HepG2 (cell line): ENCODE results near the gene LSM12. TPM values are rescaled to one million over a fixed set of nuclear protein-coding genes. Genes with fewer than 3 reads are reported as not detected.

Source experiments
- ATAC-seq: fragments of 200-7000 bp; cut with Tn5 transposase; 3 replicates; pipeline ENCODE4 v1.9.1; 2020; ENCODE audit warnings: mild to moderate bottlenecking, moderate library complexity
- BruUV-seq: library from RNA; stranded (reverse); fragments of 400-500 nt; replicated peaks from 2 replicates; lab custom pipeline; 2021; lab: Mats Ljungman, UMichigan
- CTCF ChIA-PET: fragments of 300-600 bp; formaldehyde crosslinking; extraction: SDS; loops from one replicate; lab custom pipeline; 2021; ENCODE audit warnings: low total read pairs, inconsistent platforms, low intra/inter-chr PET ratio; lab: Yijun Ruan, JAX
- POLR2A ChIA-PET: fragments of 350-600 bp; sonication (Branson Sonifier 250); formaldehyde crosslinking; loops from one replicate; lab custom pipeline; 2020; ENCODE audit warnings: antibody characterized with exemption, inconsistent platforms; lab: Yijun Ruan, JAX
- DNase-seq: peaks from one replicate; pipeline ENCODE4 v3.0.0-alpha.2; 2015; ENCODE audit warnings: low spot score
- FAIRE-seq: peaks from 3 replicates; lab custom pipeline; 2011; peaks lifted over from hg19 to GRCh38; lab: Jason Lieb, UNC
- H2AFZ ChIP-seq: one replicate; pipeline ENCODE4 v1.6.1; 2011; ENCODE audit warnings: low read length, inconsistent platforms
- H3K27ac ChIP-seq: fragments of 300-600 bp; 3 replicates; pipeline ENCODE4 v1.8.0; 2011; ENCODE audit warnings: mixed run types, mild to moderate bottlenecking, mixed read lengths, low read length, inconsistent platforms; ENCODE audit not compliant: insufficient read depth; ENCODE audit errors: extremely low read length
- H3K27me3 ChIP-seq, 2 experiments: fragments of 200-600 bp in 1 of 2; 2 replicates in 1 of 2; 3 replicates in 1 of 2; pipeline versions ENCODE4 v1.6.0 to v1.8.0; 2011; ENCODE audit warnings: low read length in 2 of 2, mild to moderate bottlenecking in 2 of 2, moderate library complexity in 2 of 2, inconsistent platforms in 1 of 2; ENCODE audit not compliant: insufficient read depth in 2 of 2, control insufficient read depth in 1 of 2
- H3K36me3 ChIP-seq, 2 experiments: fragments of 200-600 bp in 1 of 2; replicated peaks in 1 of 2; 2 replicates in 1 of 2; 3 replicates in 1 of 2; pipeline versions ENCODE4 v1.5.1 to v1.8.0; 2011; ENCODE audit warnings: low read length in 2 of 2, inconsistent platforms in 1 of 2; ENCODE audit not compliant: insufficient read depth in 2 of 2, control insufficient read depth in 1 of 2
- H3K4me1 ChIP-seq: 2 replicates; pipeline ENCODE4 v1.5.1; 2012; ENCODE audit warnings: low read length, inconsistent platforms; ENCODE audit not compliant: insufficient read depth
- H3K4me2 ChIP-seq: 2 replicates; pipeline ENCODE4 v1.6.0; 2011; ENCODE audit warnings: low read depth, low read length, inconsistent platforms
- H3K4me3 ChIP-seq, 3 experiments: fragments of 200-600 bp in 1 of 3; sonication (generic), shearing (Covaris generic) in 1 of 3; replicated peaks in 1 of 3; 2 replicates each; pipeline ENCODE4 v1.5.1; 2011 to 2016; ENCODE audit warnings: low read length in 3 of 3, inconsistent platforms in 2 of 3, low read depth in 2 of 3, mild to moderate bottlenecking in 2 of 3, control low read depth in 1 of 3, mixed read lengths in 1 of 3; ENCODE audit not compliant: insufficient read depth in 1 of 3
- H3K79me2 ChIP-seq: one replicate; pipeline ENCODE4 v1.6.1; 2011; ENCODE audit warnings: low read length, inconsistent platforms; ENCODE audit not compliant: insufficient read depth
- H3K9ac ChIP-seq: 2 replicates; pipeline ENCODE4 v1.6.0; 2011; ENCODE audit warnings: mild to moderate bottlenecking, low read depth, low read length, inconsistent platforms; ENCODE audit not compliant: insufficient read depth
- H3K9me3 ChIP-seq: 2 replicates; pipeline ENCODE4 v1.5.1; 2012; ENCODE audit warnings: mild to moderate bottlenecking, low read length
- H4K20me1 ChIP-seq: 2 replicates; pipeline ENCODE4 v1.6.0; 2011; ENCODE audit warnings: inconsistent platforms, mild to moderate bottlenecking, low read length, moderate library complexity; ENCODE audit not compliant: insufficient read depth
- ATF1 ChIP-seq: IDR thresholded peaks from 2 replicates; pipeline ENCODE4 v1.6.1; 2016; ENCODE audit warnings: mild to moderate bottlenecking, control low read depth
- E2F1 ChIP-seq: sonication (generic); formaldehyde crosslinking; IDR thresholded peaks from 2 replicates; pipeline ENCODE4 v1.5.0; 2020; ENCODE audit warnings: missing genetic modification reagents
- EEA1 ChIP-seq: sonication (generic); formaldehyde crosslinking; IDR thresholded peaks from 2 replicates; pipeline ENCODE4 v1.5.1; 2020; ENCODE audit warnings: mild to moderate bottlenecking, missing genetic modification reagents, borderline replicate concordance
- HDAC6 ChIP-seq: fragments of 200-600 bp; sonication (generic); IDR thresholded peaks from 2 replicates; pipeline ENCODE4 v1.7.0; 2017; ENCODE audit warnings: mild to moderate bottlenecking, antibody characterized with exemption, low read length, low read depth
- LCORL ChIP-seq, 2 experiments: fragments of 450-650 bp in 1 of 2; sonication (generic) in 1 of 2; formaldehyde crosslinking in 1 of 2; IDR thresholded peaks; 2 replicates each; pipeline versions ENCODE4 v1.5.0 to v1.6.1; 2017 to 2020; ENCODE audit warnings: antibody characterized with exemption in 1 of 2, missing genetic modification reagents in 1 of 2
- MTF2 ChIP-seq: sonication (generic); formaldehyde crosslinking; IDR thresholded peaks from 2 replicates; pipeline ENCODE4 v1.5.0; 2020; ENCODE audit warnings: missing genetic modification reagents, borderline replicate concordance
- NCOA1 ChIP-seq: sonication (generic); formaldehyde crosslinking; IDR thresholded peaks from 2 replicates; pipeline ENCODE4 v1.9.0; 2021; ENCODE audit warnings: missing genetic modification reagents
- NFIC ChIP-seq: IDR thresholded peaks from 2 replicates; pipeline ENCODE4 v1.6.1; 2012; ENCODE audit warnings: mild to moderate bottlenecking, low read length, inconsistent platforms
- PCBP2 ChIP-seq: fragments of 200-400 bp; formaldehyde crosslinking; optimal IDR thresholded peaks from 2 replicates; pipeline ENCODE3; 2018; ENCODE audit warnings: low read length, low read depth; ENCODE audit not compliant: poor library complexity, severe bottlenecking
- SNAPC2 ChIP-seq: sonication (generic); formaldehyde crosslinking; IDR thresholded peaks from 2 replicates; pipeline ENCODE4 v1.8.1; 2022; ENCODE audit warnings: mild to moderate bottlenecking, missing genetic modification reagents
- ZMYM2 ChIP-seq: sonication (generic); formaldehyde crosslinking; IDR thresholded peaks from 2 replicates; pipeline ENCODE4 v1.8.0; 2022; ENCODE audit warnings: mild to moderate bottlenecking, missing genetic modification reagents
- ZSCAN30 ChIP-seq: sonication (generic); formaldehyde crosslinking; IDR thresholded peaks from 2 replicates; pipeline ENCODE4 v1.5.0; 2020; ENCODE audit warnings: mild to moderate bottlenecking, missing genetic modification reagents
- WGBS: methylation state at CpG from one replicate; pipeline ENCODE4 v1.1.6; 2017; ENCODE audit warnings: low lambda C conversion rate; 5-methylcytosine and 5-hydroxymethylcytosine counted together
- in situ Hi-C: cut with HindIII; loops from 2 replicates; pipeline ENCODE4 v1.10.0; 2017; ENCODE audit warnings: low pct_unique_long_range_greater_than_20kb; ENCODE audit not compliant: extremely low pct_ligation_motif_present
- intact Hi-C: fragments of 100-400 bp; cut with micrococcal nuclease; formaldehyde crosslinking; loops from one replicate; pipeline ENCODE4 v1.10.0; 2022; ENCODE audit not compliant: unreplicated experiment
- polyA plus RNA-seq, 8 experiments: library from polyadenylated mRNA; depleted of rRNA in 3 of 8; stranded (reverse) in 7 of 8; unstranded in 1 of 8; fragments of >200 nt; fragmentation: Illumina TruSeq in 4 of 8; extraction: Trizol in 4 of 8; gene quantifications; 2 replicates each; pipeline versions ENCODE4 v1.2.1 to v1.2.3, GENCODE V29; 2011 to 2016; ENCODE audit warnings: low read depth in 4 of 8, missing spikeins in 1 of 8, mixed read lengths in 1 of 8; ENCODE audit not compliant: insufficient read depth in 1 of 8
- total RNA-seq, 5 experiments: library from RNA; depleted of rRNA; stranded (reverse); fragments of >200 nt; fragmentation: Illumina TruSeq; extraction: Trizol; gene quantifications; 2 replicates each; pipeline ENCODE4 v1.2.3, GENCODE V29; 2016; ENCODE audit warnings: low read depth in 1 of 5
- TF ChIP-seq, protein P1 (sequence below): sonication (generic); formaldehyde crosslinking; IDR thresholded peaks from 2 replicates; pipeline ENCODE4 v1.8.1; 2023; ENCODE audit warnings: mild to moderate bottlenecking, inconsistent platforms, moderate library complexity, missing genetic modification reagents, borderline replicate concordance
- TF ChIP-seq, protein P2 (sequence below): conservative IDR thresholded peaks from 2 replicates; pipeline ENCODE4 v1.6.1; 2018; ENCODE audit warnings: missing genetic modification reagents
- TF ChIP-seq, protein P3 (sequence below): sonication (generic); formaldehyde crosslinking; IDR thresholded peaks from 2 replicates; pipeline ENCODE4 v1.8.0; 2022; ENCODE audit warnings: mild to moderate bottlenecking, missing genetic modification reagents; ENCODE audit not compliant: insufficient replicate concordance
- TF ChIP-seq, protein P4 (sequence below): IDR thresholded peaks from 2 replicates; pipeline ENCODE4 v1.6.1; 2016; ENCODE audit warnings: missing genetic modification reagents, missing compliant biosample characterization

LSM12 gene
- total and polyA plus RNA-seq, 2 of the 13 experiments (the other 11 are each of a cell fraction or from before 2014, with no cell fraction given), result 52.8 to 55.7 TPM

DNA sequence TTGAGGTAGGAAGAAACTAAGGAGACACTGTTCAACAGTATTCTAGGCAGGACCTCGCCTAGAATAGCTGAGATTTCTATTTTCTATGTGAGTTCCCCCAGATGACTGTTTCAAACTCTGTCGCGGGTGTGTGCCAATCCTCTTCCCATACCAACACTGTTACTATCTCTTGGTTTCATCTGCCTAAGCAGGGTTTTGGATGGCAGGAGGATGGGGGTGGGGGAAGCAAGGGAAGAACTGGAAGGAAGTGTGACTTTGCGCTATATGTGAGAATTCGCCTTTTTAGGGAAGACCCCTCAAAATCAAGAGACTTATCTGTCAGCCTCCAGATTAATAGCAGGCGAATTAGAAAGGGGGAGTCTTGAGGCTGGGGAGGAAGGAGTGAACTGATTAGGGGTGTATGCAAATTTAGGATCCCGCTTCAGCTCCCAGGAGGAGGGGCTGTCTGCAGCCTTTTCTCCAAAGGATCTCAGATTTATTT is 3.5 kb upstream of the LSM12 start:
- BruUV-seq, result TSS peak; percentile 38
- H3K9me3 ChIP-seq, result no peaks in the 10 kb centered on the region
- FAIRE-seq, result no peak
- TF ChIP-seq E2F1 (CRISPR knock-in tag), result no peak
- TF ChIP-seq ATF1 (CRISPR knock-in tag), result no peak
- TF ChIP-seq, protein P1, sequence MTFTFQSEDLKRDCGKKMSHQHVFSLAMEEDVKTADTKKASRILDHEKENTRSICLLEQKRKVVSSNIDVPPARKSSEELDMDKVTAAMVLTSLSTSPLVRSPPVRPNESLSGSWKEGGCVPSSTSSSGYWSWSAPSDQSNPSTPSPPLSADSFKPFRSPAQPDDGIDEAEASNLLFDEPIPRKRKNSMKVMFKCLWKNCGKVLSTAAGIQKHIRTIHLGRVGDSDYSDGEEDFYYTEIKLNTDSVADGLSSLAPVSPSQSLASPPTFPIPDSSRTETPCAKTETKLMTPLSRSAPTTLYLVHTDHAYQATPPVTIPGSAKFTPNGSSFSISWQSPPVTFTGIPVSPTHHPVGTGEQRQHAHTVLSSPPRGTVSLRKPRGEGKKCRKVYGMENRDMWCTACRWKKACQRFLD (CRISPR knock-in tag), result 0 out of 2 replicates have a peak, but pooled peaks have one; percentile 7
- 0 out of 2 replicates have a peak, but pooled peaks have one; percentile 11 for TF ChIP-seq MTF2
- TF ChIP-seq NFIC, result peak; percentile 28
- TF ChIP-seq, protein P2, sequence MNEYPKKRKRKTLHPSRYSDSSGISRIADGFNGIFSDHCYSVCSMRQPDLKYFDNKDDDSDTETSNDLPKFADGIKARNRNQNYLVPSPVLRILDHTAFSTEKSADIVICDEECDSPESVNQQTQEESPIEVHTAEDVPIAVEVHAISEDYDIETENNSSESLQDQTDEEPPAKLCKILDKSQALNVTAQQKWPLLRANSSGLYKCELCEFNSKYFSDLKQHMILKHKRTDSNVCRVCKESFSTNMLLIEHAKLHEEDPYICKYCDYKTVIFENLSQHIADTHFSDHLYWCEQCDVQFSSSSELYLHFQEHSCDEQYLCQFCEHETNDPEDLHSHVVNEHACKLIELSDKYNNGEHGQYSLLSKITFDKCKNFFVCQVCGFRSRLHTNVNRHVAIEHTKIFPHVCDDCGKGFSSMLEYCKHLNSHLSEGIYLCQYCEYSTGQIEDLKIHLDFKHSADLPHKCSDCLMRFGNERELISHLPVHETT (CRISPR knock-in tag), result no peak
- TF ChIP-seq, protein P3, sequence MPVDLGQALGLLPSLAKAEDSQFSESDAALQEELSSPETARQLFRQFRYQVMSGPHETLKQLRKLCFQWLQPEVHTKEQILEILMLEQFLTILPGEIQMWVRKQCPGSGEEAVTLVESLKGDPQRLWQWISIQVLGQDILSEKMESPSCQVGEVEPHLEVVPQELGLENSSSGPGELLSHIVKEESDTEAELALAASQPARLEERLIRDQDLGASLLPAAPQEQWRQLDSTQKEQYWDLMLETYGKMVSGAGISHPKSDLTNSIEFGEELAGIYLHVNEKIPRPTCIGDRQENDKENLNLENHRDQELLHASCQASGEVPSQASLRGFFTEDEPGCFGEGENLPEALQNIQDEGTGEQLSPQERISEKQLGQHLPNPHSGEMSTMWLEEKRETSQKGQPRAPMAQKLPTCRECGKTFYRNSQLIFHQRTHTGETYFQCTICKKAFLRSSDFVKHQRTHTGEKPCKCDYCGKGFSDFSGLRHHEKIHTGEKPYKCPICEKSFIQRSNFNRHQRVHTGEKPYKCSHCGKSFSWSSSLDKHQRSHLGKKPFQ (CRISPR knock-in tag), result peak; percentile 19
- TF ChIP-seq EEA1 (CRISPR knock-in tag), result peak; percentile 21; the same call in 1 of the 2 replicates
- TF ChIP-seq NCOA1, result no peak
- 0 out of 2 replicates have a peak, but pooled peaks have one; percentile 9 for TF ChIP-seq LCORL (IDR thresholded peaks at IDR 0.05)
- TF ChIP-seq LCORL (CRISPR knock-in tag; IDR thresholded peaks at IDR 0.05), result no peak
- peak; percentile 85 for TF ChIP-seq PCBP2
- 0 out of 2 replicates have a peak, but pooled peaks have one; percentile 8 for TF ChIP-seq ZMYM2
- TF ChIP-seq, protein P4, sequence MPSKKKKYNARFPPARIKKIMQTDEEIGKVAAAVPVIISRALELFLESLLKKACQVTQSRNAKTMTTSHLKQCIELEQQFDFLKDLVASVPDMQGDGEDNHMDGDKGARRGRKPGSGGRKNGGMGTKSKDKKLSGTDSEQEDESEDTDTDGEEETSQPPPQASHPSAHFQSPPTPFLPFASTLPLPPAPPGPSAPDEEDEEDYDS (CRISPR knock-in tag), result no peak
- TF ChIP-seq ZSCAN30, result 0 out of 2 replicates have a peak, but pooled peaks have one; percentile 43
- TF ChIP-seq SNAPC2 (CRISPR knock-in tag), result peak; percentile 13; the same call in 1 of the 2 replicates
- TF ChIP-seq HDAC6, result no peak

More for the DNA sequence above, 3.5 kb upstream of the LSM12 start:
- ChIA-PET POLR2A (interaction anchor here (0.6 to 4.6 kb wide), 15 partner anchors 14 to 1244 kb away, joined by 3 to 16 read pairs (median 6); partner anchors contain the start of genes HDAC5, TMEM101, TMUB2 and UBTF), CTCF (no interaction called here)
- H3K27ac ChIP-seq, result peak overlapping the region; percentile 88
- no peak overlapping the region for H2AFZ ChIP-seq
- peaks cover 24% of the 10 kb centered on the region for H3K79me2 ChIP-seq
- peaks cover 1 to 10% of the 10 kb centered on the region in 2 experiments; a peak in 4 of 5 replicates for H3K36me3 ChIP-seq
- no peak for DNase-seq
- in situ Hi-C loops (no loop called here), intact Hi-C loops (loop anchor here (1.0 to 2.0 kb wide), 2 partner anchors 21 to 41 kb away; no protein-coding TSS in a partner anchor)
- WGBS, result 74% methylated on average over 7 of the region's 7 CpGs
- no peak for ATAC-seq
- H3K4me2 ChIP-seq, result peak overlapping the region; percentile 81
- peak overlapping the region; percentile 72 for H3K9ac ChIP-seq
- peaks cover 0 to 3% of the 10 kb centered on the region in 2 experiments; a peak in 1 of 5 replicates for H3K27me3 ChIP-seq
- peak overlapping the region; percentile 40 to 96 (median 77); a peak in 5 of 6 replicates for H3K4me3 ChIP-seq
- peaks cover 40% of the 10 kb centered on the region for H3K4me1 ChIP-seq
- H4K20me1 ChIP-seq, result no peaks in the 10 kb centered on the region; the same call in 1 of the 2 replicates
